CD4-positive, alpha-beta memory T cell (primary cell): ENCODE measurements around the gene CTTNBP2NL. TPM values are rescaled to one million over a fixed set of nuclear protein-coding genes. Genes with fewer than 3 reads are reported as not detected.
"Not testable (repeated sequence)": the region's sequence is repeated elsewhere in the genome, so short reads cannot be mapped to it uniquely, and the experiment has no call there.

Source experiments
- CTCF ChIA-PET: fragments of 350-600 bp; sonication (Branson Sonifier 250); formaldehyde crosslinking; loops from one replicate; lab custom pipeline; 2021; ENCODE audit warnings: inconsistent platforms; ENCODE audit not compliant: partially characterized antibody; lab: Charles Lee
- POLR2A ChIA-PET: fragments of 350-600 bp; sonication (Branson Sonifier 250); formaldehyde crosslinking; loops from one replicate; lab custom pipeline; 2021; ENCODE audit not compliant: partially characterized antibody; lab: Charles Lee
- DNase-seq, 5 donors: peaks; one replicate each; pipeline versions ENCODE4 v3.0.0 to v3.0.0-alpha.2; 2020 to 2022; ENCODE audit warnings: mixed read lengths in 1 of 5
- H3K27ac ChIP-seq: one replicate; pipeline ENCODE4 v1.7.0; 2013; ENCODE audit warnings: low read depth, low read length
- H3K27me3 ChIP-seq: 2 replicates; pipeline ENCODE4 v1.7.0; 2013; ENCODE audit warnings: mild to moderate bottlenecking, low read length, moderate library complexity; ENCODE audit not compliant: insufficient read depth
- H3K36me3 ChIP-seq: 2 replicates; pipeline ENCODE4 v1.7.0; 2013; ENCODE audit warnings: mild to moderate bottlenecking, low read length, moderate library complexity; ENCODE audit not compliant: insufficient read depth
- H3K4me1 ChIP-seq: 2 replicates; pipeline ENCODE4 v1.7.0; 2013; ENCODE audit warnings: mild to moderate bottlenecking, low read length, moderate library complexity; ENCODE audit not compliant: insufficient read depth
- H3K4me3 ChIP-seq, 2 donors: one replicate each; pipeline ENCODE4 v1.7.0; 2013; ENCODE audit warnings: low read length in 2 of 2, mild to moderate bottlenecking in 1 of 2
- H3K9me3 ChIP-seq, 2 donors: one replicate each; pipeline ENCODE4 v1.7.0; 2013; ENCODE audit warnings: low read length in 2 of 2, control low read depth in 1 of 2; ENCODE audit not compliant: control insufficient read depth in 1 of 2
- H3K27ac Mint-ChIP-seq, 7 donors: one replicate each; pipeline ENCODE4 v1.8.0; 2020 to 2021; ENCODE audit warnings: mixed read lengths in 7 of 7, mild to moderate bottlenecking in 6 of 7, inconsistent platforms in 3 of 7, moderate library complexity in 3 of 7
- H3K27me3 Mint-ChIP-seq, 2 donors: one replicate each; pipeline ENCODE4 v1.8.0; 2020 to 2021; ENCODE audit warnings: mixed read lengths in 2 of 2
- H3K36me3 Mint-ChIP-seq, 2 donors: one replicate each; pipeline ENCODE4 v1.8.0; 2020 to 2021; ENCODE audit warnings: mixed read lengths in 2 of 2, inconsistent platforms in 1 of 2, mild to moderate bottlenecking in 1 of 2
- H3K4me1 Mint-ChIP-seq, 4 donors: one replicate each; pipeline ENCODE4 v1.8.0; 2020 to 2021; ENCODE audit warnings: mixed read lengths in 4 of 4, mild to moderate bottlenecking in 1 of 4
- H3K4me3 Mint-ChIP-seq, 8 donors: one replicate each; pipeline ENCODE4 v1.8.0; 2020 to 2021; ENCODE audit warnings: mixed read lengths in 8 of 8, mild to moderate bottlenecking in 7 of 8, moderate library complexity in 6 of 8, inconsistent platforms in 3 of 8
- H3K9me3 Mint-ChIP-seq, 8 donors: one replicate each; pipeline ENCODE4 v1.8.0; 2020 to 2021; ENCODE audit warnings: mixed read lengths in 8 of 8, mild to moderate bottlenecking in 5 of 8, inconsistent platforms in 3 of 8, moderate library complexity in 1 of 8
- intact Hi-C: fragments of 100-400 bp; cut with micrococcal nuclease; formaldehyde crosslinking; loops from one replicate; pipeline ENCODE4 v1.15.1; 2023
- polyA plus RNA-seq, 2 donors: library from polyadenylated mRNA; unstranded; fragments of 300-500 nt; fragmentation: Illumina TruSeq; gene quantifications; one replicate each; pipeline ENCODE4 v1.2.3, GENCODE V29; 2021
- total RNA-seq, 2 experiments: library from RNA; stranded (reverse); gene quantifications; one replicate each; pipeline ENCODE4 v1.2.3, GENCODE V29; 2021

CTTNBP2NL gene
- total and polyA plus RNA-seq, 4 experiments from 2014 or later: 0.24 to 0.84 (median 0.47) TPM; not detected in 1

GRCh38 chr1:112470324-112470723 is 74.3 kb downstream of the CTTNBP2NL start:
- H3K27me3 ChIP-seq, H3K36me3 ChIP-seq, H3K9me3 Mint-ChIP-seq, H3K9me3 ChIP-seq, H3K4me3 ChIP-seq, intact Hi-C loops, H3K4me1 ChIP-seq, H3K36me3 Mint-ChIP-seq, H3K4me3 Mint-ChIP-seq, H3K27ac Mint-ChIP-seq, DNase-seq, POLR2A ChIA-PET, H3K27ac ChIP-seq: not testable (repeated sequence)
- Mint-ChIP-seq H3K4me1 (peaks cover 4 to 12% (median 9%) of the 10 kb centered on the region in 4 donors), H3K27me3 (peaks cover 24 to 27% of the 10 kb centered on the region in 2 donors)
- CTCF ChIA-PET: interaction anchor here (0.6 to 9.0 kb wide), 2 partner anchors 27 to 79 kb away, joined by 4 to 203 read pairs; no protein-coding TSS in a partner anchor

GRCh38 chr1:112470966-112471365 is 75.0 kb downstream of the CTTNBP2NL start:
- Mint-ChIP-seq H3K4me1 (peaks cover 3 to 7% (median 5%) of the 10 kb centered on the region in 4 donors), H3K27ac (no peak overlapping the region), H3K27me3 (peaks cover 24 to 29% of the 10 kb centered on the region in 2 donors), H3K9me3 (peaks cover 0 to 13% (median 2%) of the 10 kb centered on the region in 8 donors), H3K4me3 (no peak overlapping the region), H3K36me3 (no peaks in the 10 kb centered on the region)
- H3K4me1 ChIP-seq: peaks cover 7% of the 10 kb centered on the region
- no peak for DNase-seq
- intact Hi-C loops: no loop called here
- H3K27ac ChIP-seq: no peak overlapping the region
- no peaks in the 10 kb centered on the region for H3K9me3 ChIP-seq
- POLR2A ChIA-PET: no interaction called here
- no peak overlapping the region for H3K4me3 ChIP-seq
- H3K27me3 ChIP-seq: no peaks in the 10 kb centered on the region
- CTCF ChIA-PET: no interaction called here
- no peaks in the 10 kb centered on the region for H3K36me3 ChIP-seq

- Histone ChIP-seq H3K9me3 (peaks cover 0 to 6% of the 10 kb centered on the region in 2 donors), H3K4me3 (no peak overlapping the region), H3K4me1 (no peaks in the 10 kb centered on the region), H3K27ac (no peak overlapping the region), H3K36me3 (no peaks in the 10 kb centered on the region), H3K27me3 (no peaks in the 10 kb centered on the region)
- H3K4me3 Mint-ChIP-seq: no peak overlapping the region
- H3K4me1 Mint-ChIP-seq: no peaks in the 10 kb centered on the region
- H3K27me3 Mint-ChIP-seq: peaks cover 26 to 30% of the 10 kb centered on the region in 2 donors
- H3K36me3 Mint-ChIP-seq: peaks cover 0 to 4% of the 10 kb centered on the region in 2 donors
- peaks cover 0 to 22% (median 13%) of the 10 kb centered on the region in 8 donors for H3K9me3 Mint-ChIP-seq
- intact Hi-C loops: no loop called here
- no peak for DNase-seq
- ChIA-PET CTCF (no interaction called here), POLR2A (no interaction called here)
- H3K27ac Mint-ChIP-seq: no peak overlapping the region
These were observed 76.1 kb downstream of the CTTNBP2NL start for GRCh38 chr1:112472142-112472541.

- CTCF ChIA-PET: interaction anchor here (3.5 kb wide), 1 partner anchor 11 kb away, joined by 19 read pairs; no protein-coding TSS in a partner anchor
- Histone ChIP-seq H3K36me3 (no peaks in the 10 kb centered on the region), H3K4me3 (no peak overlapping the region), H3K9me3 (peaks cover 0 to 8% of the 10 kb centered on the region in 2 donors), H3K4me1 (no peaks in the 10 kb centered on the region), H3K27me3 (no peaks in the 10 kb centered on the region), H3K27ac (no peak overlapping the region)
- Mint-ChIP-seq H3K9me3 (peaks cover 0 to 51% (median 36%) of the 10 kb centered on the region in 8 donors), H3K36me3 (peaks cover 3 to 9% of the 10 kb centered on the region in 2 donors), H3K4me3 (no peak overlapping the region), H3K4me1 (no peaks in the 10 kb centered on the region), H3K27ac (no peak overlapping the region), H3K27me3 (peaks cover 18 to 19% of the 10 kb centered on the region in 2 donors)
- DNase-seq: no peak
- POLR2A ChIA-PET: no interaction called here
- intact Hi-C loops: no loop called here
These were observed 81.5 kb downstream of the CTTNBP2NL start for GRCh38 chr1:112477550-112477949.

GRCh38 chr1:112478314-112478713 is 82.3 kb downstream of the CTTNBP2NL start:
- H3K27me3 ChIP-seq: no peaks in the 10 kb centered on the region
- H3K4me1 Mint-ChIP-seq: no peaks in the 10 kb centered on the region
- no peaks in the 10 kb centered on the region for H3K4me1 ChIP-seq
- peaks cover 0 to 51% (median 35%) of the 10 kb centered on the region in 8 donors for H3K9me3 Mint-ChIP-seq
- ChIA-PET POLR2A (no interaction called here), CTCF (interaction anchor here (3.5 kb wide), 1 partner anchor 12 kb away, joined by 19 read pairs; no protein-coding TSS in a partner anchor)
- no peaks in the 10 kb centered on the region for H3K36me3 ChIP-seq
- DNase-seq: no peak
- H3K4me3 ChIP-seq: no peak overlapping the region
- H3K4me3 Mint-ChIP-seq: no peak overlapping the region
- intact Hi-C loops: no loop called here
- H3K9me3 ChIP-seq: peaks cover 0 to 8% of the 10 kb centered on the region in 2 donors
- peaks cover 3 to 9% of the 10 kb centered on the region in 2 donors for H3K36me3 Mint-ChIP-seq
- peaks cover 15 to 18% of the 10 kb centered on the region in 2 donors for H3K27me3 Mint-ChIP-seq
- H3K27ac ChIP-seq: no peak overlapping the region
- H3K27ac Mint-ChIP-seq: no peak overlapping the region

- intact Hi-C loops: not testable (repeated sequence)
These were observed 90.0 kb downstream of the CTTNBP2NL start for GRCh38 chr1:112486063-112486462.

GRCh38 chr1:112487686-112488085 is 91.7 kb downstream of the CTTNBP2NL start:
- H3K4me1 Mint-ChIP-seq, intact Hi-C loops, DNase-seq, H3K27me3 ChIP-seq, H3K27ac Mint-ChIP-seq, POLR2A ChIA-PET, H3K4me1 ChIP-seq, H3K9me3 ChIP-seq, H3K4me3 ChIP-seq, H3K9me3 Mint-ChIP-seq, H3K36me3 Mint-ChIP-seq, H3K36me3 ChIP-seq, H3K27ac ChIP-seq, H3K4me3 Mint-ChIP-seq: not testable (repeated sequence)
- CTCF ChIA-PET: interaction anchor here (0.7 kb wide), 1 partner anchor 224 kb away, joined by 5 read pairs; no protein-coding TSS in a partner anchor
- H3K27me3 Mint-ChIP-seq: peaks cover 14% of the 10 kb centered on the region in 2 donors

More at GRCh38 chr1:112486063-112486462, 90.0 kb downstream of the CTTNBP2NL start:
- H3K27me3 ChIP-seq, H3K9me3 Mint-ChIP-seq, H3K4me3 Mint-ChIP-seq, H3K36me3 ChIP-seq, POLR2A ChIA-PET, H3K4me1 Mint-ChIP-seq, DNase-seq, H3K9me3 ChIP-seq, H3K27ac ChIP-seq, H3K4me3 ChIP-seq, H3K4me1 ChIP-seq, H3K27ac Mint-ChIP-seq, H3K36me3 Mint-ChIP-seq: not testable (repeated sequence)
- H3K27me3 Mint-ChIP-seq: peaks cover 16% of the 10 kb centered on the region in 2 donors
- CTCF ChIA-PET: interaction anchor here (0.6 to 1.4 kb wide), 3 partner anchors 16 to 23 kb away, joined by 3 read pairs; no protein-coding TSS in a partner anchor
